Gastrocnemius medialis (tissue), 4 donors: ENCODE results near the gene PKNOX2. TPM values are rescaled to one million over a fixed set of nuclear protein-coding genes. Genes with fewer than 3 reads are reported as not detected.

Experiments used
- ATAC-seq, 2 donors: fragments of 150-250 bp; one replicate each; pipeline ENCODE4 v1.9.1; 2016
- DNase-seq, 2 donors: peaks; one replicate each; pipeline ENCODE4 v3.0.0-alpha.2; 2019
- H3K27ac ChIP-seq, 4 donors: fragments of 200-600 bp; sonication (generic); 1 replicate in 1 of 4; 2 replicates in 3 of 4; pipeline ENCODE4 v1.5.1; 2016 to 2018; ENCODE audit warnings: mild to moderate bottlenecking in 2 of 4, moderate library complexity in 1 of 4
- H3K27me3 ChIP-seq, 3 donors: fragments of 200-600 bp; sonication (generic) in 2 of 3; 1 replicate in 1 of 3; 2 replicates in 2 of 3; pipeline versions ENCODE4 v1.5.1 to v1.6.0; 2016 to 2019; ENCODE audit warnings: mild to moderate bottlenecking in 1 of 3, moderate library complexity in 1 of 3
- H3K36me3 ChIP-seq, 2 donors: fragments of 200-600 bp; sonication (generic) in 1 of 2; one replicate each; pipeline ENCODE4 v1.5.1; 2017 to 2018
- H3K4me1 ChIP-seq, 2 donors: fragments of 200-600 bp; sonication (generic) in 1 of 2; one replicate each; pipeline ENCODE4 v1.5.1; 2016 to 2017; ENCODE audit warnings: mild to moderate bottlenecking in 2 of 2
- H3K4me3 ChIP-seq, 4 donors: fragments of 200-600 bp; sonication (generic) in 3 of 4; 1 replicate in 1 of 4; 2 replicates in 3 of 4; pipeline ENCODE4 v1.5.1; 2016 to 2019; ENCODE audit warnings: mild to moderate bottlenecking in 2 of 4
- H3K9me3 ChIP-seq, 3 donors: fragments of 200-600 bp; sonication (generic) in 2 of 3; 1 replicate in 1 of 3; 2 replicates in 2 of 3; pipeline ENCODE4 v1.5.1; 2016 to 2019
- CTCF ChIP-seq, 5 experiments: fragments of 450-650 bp in 3 of 5; fragments of 200-600 bp in 2 of 5; sonication (generic) in 2 of 5; IDR thresholded peaks in 4 of 5; conservative IDR thresholded peaks in 1 of 5; 1 replicate in 4 of 5; 2 replicates in 1 of 5; pipeline ENCODE4 v1.5.1; 2016 to 2019; ENCODE audit warnings: antibody characterized with exemption in 5 of 5, mild to moderate bottlenecking in 3 of 5, moderate library complexity in 3 of 5
- POLR2A ChIP-seq, 2 donors: fragments of 450-650 bp; IDR thresholded peaks; one replicate each; pipeline ENCODE4 v1.6.1; 2017; ENCODE audit warnings: antibody characterized with exemption in 2 of 2, mild to moderate bottlenecking in 2 of 2, moderate library complexity in 2 of 2
- in situ Hi-C, 4 donors: fragments of 200-750 bp; cut with MboI; loops; one replicate each; pipeline versions ENCODE4 v1.15.0 to v1.8.0; 2017; ENCODE audit warnings: low sequenced_read_pairs in 4 of 4
- intact Hi-C: fragments of 100-400 bp; cut with DNase I; formaldehyde crosslinking; loops from one replicate; pipeline ENCODE4 v1.15.1; 2023; ENCODE audit warnings: low total_unique reads
- total RNA-seq, 4 donors: library from RNA; depleted of rRNA; stranded (reverse); fragments of >200 nt; gene quantifications; one replicate each; pipeline versions ENCODE4 v1.1.0 to v1.2.3, GENCODE V29; 2016

PKNOX2 gene
- total RNA-seq, 4 donors from 2014 or later: 3.7 to 11.7 (median 6.0) TPM

DNA sequence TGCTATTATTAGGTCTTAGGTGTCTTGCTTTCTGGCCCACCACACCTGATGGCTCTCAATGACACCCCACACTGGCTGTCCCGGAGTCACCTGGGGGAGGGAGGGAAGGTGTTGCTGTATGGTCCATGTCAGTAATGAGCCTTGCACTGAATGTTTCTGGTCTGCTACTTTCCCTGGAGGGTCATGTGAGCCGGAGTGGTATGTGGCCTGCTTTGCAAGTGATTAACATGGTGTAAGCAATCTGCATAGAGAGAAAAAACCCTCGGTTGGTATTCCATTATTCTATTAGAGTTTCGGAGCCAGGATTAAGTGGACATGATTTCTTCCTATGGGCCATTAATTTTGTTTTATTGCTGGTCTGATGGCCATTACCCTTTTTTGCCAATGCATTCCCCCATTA is 63.9 kb downstream of the PKNOX2 start:
- no peak for TF ChIP-seq CTCF (IDR thresholded peaks at IDR 0.05 in 4 of 5, conservative IDR thresholded peaks at IDR 0.05 in 1 of 5)
- no peak for TF ChIP-seq POLR2A (IDR thresholded peaks at IDR 0.05)
- intact Hi-C loops: loop anchor here (2.0 to 5.0 kb wide), 3 partner anchors 18 to 199 kb away; no protein-coding TSS in a partner anchor
- H3K27me3 ChIP-seq: no peaks in the 10 kb centered on the region
- no peaks in the 10 kb centered on the region for H3K36me3 ChIP-seq
- DNase-seq (no peak), ATAC-seq (no peak)
- no peak overlapping the region for H3K4me3 ChIP-seq
- H3K4me1 ChIP-seq: peaks cover 46 to 54% of the 10 kb centered on the region in 2 donors
- H3K27ac ChIP-seq: peak overlapping the region; percentile 39 to 80 (median 59)
- in situ Hi-C loops: no loop called here
- no peaks in the 10 kb centered on the region for H3K9me3 ChIP-seq

GRCh38 chr11:125228993-125229392 is 64.4 kb downstream of the PKNOX2 start:
- intact Hi-C loops: loop anchor here (2.0 to 5.0 kb wide), 3 partner anchors 18 to 198 kb away; no protein-coding TSS in a partner anchor
- peaks cover 46 to 53% of the 10 kb centered on the region in 2 donors for H3K4me1 ChIP-seq
- TF ChIP-seq CTCF (IDR thresholded peaks at IDR 0.05 in 4 of 5, conservative IDR thresholded peaks at IDR 0.05 in 1 of 5): peak in 1 of 5 experiments; percentile 21
- peak; percentile 41 to 61 for TF ChIP-seq POLR2A (IDR thresholded peaks at IDR 0.05)
- ATAC-seq (peak; percentile 68 to 83), DNase-seq (peak; percentile 66 to 91)
- no peak overlapping the region for H3K4me3 ChIP-seq
- no peaks in the 10 kb centered on the region for H3K27me3 ChIP-seq
- no peaks in the 10 kb centered on the region for H3K9me3 ChIP-seq
- H3K36me3 ChIP-seq: no peaks in the 10 kb centered on the region
- H3K27ac ChIP-seq: peak overlapping the region; percentile 39 to 80 (median 59)
- in situ Hi-C loops: no loop called here

GRCh38 chr11:125229916-125230315 is 65.4 kb downstream of the PKNOX2 start:
- H3K27me3 ChIP-seq: no peaks in the 10 kb centered on the region
- no peaks in the 10 kb centered on the region for H3K9me3 ChIP-seq
- peaks cover 41 to 50% of the 10 kb centered on the region in 2 donors for H3K4me1 ChIP-seq
- in situ Hi-C loops (no loop called here), intact Hi-C loops (loop anchor here (2.0 to 5.0 kb wide), 3 partner anchors 19 to 197 kb away; no protein-coding TSS in a partner anchor)
- H3K4me3 ChIP-seq: no peak overlapping the region
- H3K27ac ChIP-seq: peak overlapping the region; percentile 39 to 80 (median 54)
- H3K36me3 ChIP-seq: no peaks in the 10 kb centered on the region
- DNase-seq (no peak), ATAC-seq (peak in 1 of 2 donors; percentile 16)
- TF ChIP-seq POLR2A (IDR thresholded peaks at IDR 0.05): no peak
- no peak for TF ChIP-seq CTCF (IDR thresholded peaks at IDR 0.05 in 4 of 5, conservative IDR thresholded peaks at IDR 0.05 in 1 of 5)

DNA sequence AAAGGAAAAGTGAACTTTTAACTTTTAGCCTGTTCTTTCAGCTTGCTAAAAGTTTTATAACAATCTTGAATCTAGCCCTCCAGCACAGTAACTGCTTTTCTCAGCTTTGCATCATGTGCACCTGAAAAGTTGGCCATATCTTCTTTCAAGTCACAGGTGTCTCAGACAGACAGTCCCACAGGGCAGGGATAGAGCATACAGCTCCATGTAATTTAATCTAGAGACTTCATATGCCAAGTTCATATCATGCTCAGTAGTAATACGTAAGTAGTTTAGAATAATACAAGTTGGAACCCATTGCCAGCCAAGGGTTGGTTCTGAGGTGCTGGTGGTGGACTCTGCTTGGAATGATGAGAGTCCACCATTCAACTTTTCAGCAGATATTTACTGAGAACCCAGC is 68.6 kb downstream of the PKNOX2 start:
- intact Hi-C loops: loop anchor here (2.0 kb wide), 2 partner anchors 68 to 172 kb away; partner anchors contain the start of gene PKNOX2

More for the DNA sequence above, 68.6 kb downstream of the PKNOX2 start:
- DNase-seq: peak in 1 of 2 donors; percentile 30
- Histone ChIP-seq H3K4me3 (no peak overlapping the region), H3K27ac (peak overlapping the region in 2 of 4 donors; percentile 15 to 80), H3K27me3 (no peaks in the 10 kb centered on the region), H3K9me3 (no peaks in the 10 kb centered on the region), H3K36me3 (no peaks in the 10 kb centered on the region), H3K4me1 (peaks cover 41% of the 10 kb centered on the region in 2 donors)
- in situ Hi-C loops: no loop called here
- TF ChIP-seq POLR2A (IDR thresholded peaks at IDR 0.05): no peak
- TF ChIP-seq CTCF (IDR thresholded peaks at IDR 0.05 in 4 of 5, conservative IDR thresholded peaks at IDR 0.05 in 1 of 5): no peak
- ATAC-seq: peak; percentile 62 to 86
